ENCODE measurements around the gene FLOT1. TPM values are rescaled to one million over a fixed set of nuclear protein-coding genes. Genes with fewer than 3 reads are reported as not detected.

The FLOT1 gene
- 32.6 TPM for total RNA-seq

- DNase-seq = peak; percentile 73
These were observed at the start of gene FLOT1 for GRCh38 chr6:30742316-30743098. Gene FLOT1, minus strand, starts transcription at chr6:30742687. Its CDS starts 498 bp downstream, at chr6:30742189.

- no peak for DNase-seq
These were observed 48.4 kb upstream of the FLOT1 start for GRCh38 chr6:30790724-30791383.

- DNase-seq = no peak
These were observed 47.1 kb upstream of the FLOT1 start for GRCh38 chr6:30789606-30790005.

GRCh38 chr6:30787954-30788353 is 45.5 kb upstream of the FLOT1 start:
- DNase-seq = no peak

- peak; percentile 41 for DNase-seq
These were observed 40.0 kb upstream of the FLOT1 start for GRCh38 chr6:30782425-30783014.

- peak; percentile 95 for DNase-seq
These were observed 39.4 kb upstream of the FLOT1 start for GRCh38 chr6:30781743-30782424.

- no peak for DNase-seq
These were observed 38.9 kb upstream of the FLOT1 start for GRCh38 chr6:30781395-30781742.

- DNase-seq = no peak
These were observed 38.1 kb upstream of the FLOT1 start for GRCh38 chr6:30780642-30780920.

GRCh38 chr6:30779850-30780641 is 37.6 kb upstream of the FLOT1 start:
- no peak for DNase-seq

- no peak for DNase-seq
These were observed 35.6 kb upstream of the FLOT1 start for GRCh38 chr6:30778001-30778635.

- DNase-seq = no peak
These were observed 34.6 kb upstream of the FLOT1 start for GRCh38 chr6:30777155-30777485.

GRCh38 chr6:30776390-30777154 is 34.1 kb upstream of the FLOT1 start:
- DNase-seq = no peak

- no peak for DNase-seq
These were observed 32.6 kb upstream of the FLOT1 start for GRCh38 chr6:30775104-30775503.

- DNase-seq = no peak
These were observed 32.2 kb upstream of the FLOT1 start for GRCh38 chr6:30774701-30775100.

- no peak for DNase-seq
These were observed 28.1 kb upstream of the FLOT1 start for GRCh38 chr6:30770592-30770991.

GRCh38 chr6:30769853-30770524 is 27.5 kb upstream of the FLOT1 start:
- no peak for DNase-seq

- DNase-seq = no peak
These were observed 26.8 kb upstream of the FLOT1 start for GRCh38 chr6:30769088-30769852.

GRCh38 chr6:30768634-30769087 is 26.2 kb upstream of the FLOT1 start:
- no peak for DNase-seq

GRCh38 chr6:30767944-30768301 is 25.4 kb upstream of the FLOT1 start:
- DNase-seq = no peak
